Neural progenitor cell (in vitro differentiated cells): ENCODE results near the gene HPGDS. TPM values are rescaled to one million over a fixed set of nuclear protein-coding genes. Genes with fewer than 3 reads are reported as not detected.
A peak's percentile ranks its signal among the peaks of the same experiment; 100 is the strongest.

Source experiments
- DNase-seq: peaks from one replicate; pipeline ENCODE4 v3.0.0-alpha.2; 2016; ENCODE audit warnings: low spot score
- H2AFZ ChIP-seq: fragments of 200-600 bp; sonication (generic); replicated peaks from 2 replicates; pipeline ENCODE4 v1.6.1; 2016; ENCODE audit warnings: antibody characterized with exemption
- H3F3A ChIP-seq: fragments of 200-600 bp; sonication (generic); 2 replicates; pipeline ENCODE4 v1.6.1; 2016; ENCODE audit warnings: antibody characterized with exemption, low read depth
- H3K27ac ChIP-seq: fragments of 200-600 bp; sonication (generic); 2 replicates; pipeline ENCODE4 v1.5.1; 2016; ENCODE audit warnings: mild to moderate bottlenecking
- H3K27me3 ChIP-seq: fragments of 200-600 bp; sonication (generic); 2 replicates; pipeline ENCODE4 v1.6.1; 2016; ENCODE audit warnings: mild to moderate bottlenecking, moderate library complexity
- H3K36me3 ChIP-seq: fragments of 200-600 bp; sonication (generic); 2 replicates; pipeline ENCODE4 v1.5.1; 2016
- H3K4me1 ChIP-seq: fragments of 200-600 bp; sonication (generic); 2 replicates; pipeline ENCODE4 v1.6.1; 2016; ENCODE audit warnings: mixed run types
- H3K4me2 ChIP-seq: fragments of 200-600 bp; sonication (generic); 2 replicates; pipeline ENCODE4 v1.6.1; 2016
- H3K4me3 ChIP-seq: fragments of 200-600 bp; sonication (generic); 2 replicates; pipeline ENCODE4 v1.5.1; 2016
- H3K79me2 ChIP-seq: fragments of 200-600 bp; sonication (generic); 2 replicates; pipeline ENCODE4 v1.6.1; 2016; ENCODE audit warnings: low read depth
- H3K9ac ChIP-seq: fragments of 200-600 bp; sonication (generic); 2 replicates; pipeline ENCODE4 v1.6.1; 2016
- H3K9me3 ChIP-seq: fragments of 200-600 bp; sonication (generic); 2 replicates; pipeline ENCODE4 v1.5.1; 2016; ENCODE audit warnings: low read depth
- H4K20me1 ChIP-seq: fragments of 200-600 bp; sonication (generic); 2 replicates; pipeline ENCODE4 v1.6.1; 2016; ENCODE audit warnings: low read depth
- H3K27ac Mint-ChIP-seq: 3 replicates; pipeline ENCODE4 v1.8.0; 2021; ENCODE audit warnings: mixed read lengths
- H3K27me3 Mint-ChIP-seq: 2 replicates; pipeline ENCODE4 v1.8.0; 2022; ENCODE audit warnings: low read depth, mild to moderate bottlenecking, inconsistent platforms, moderate library complexity, mixed read lengths; ENCODE audit not compliant: insufficient read depth
- H3K36me3 Mint-ChIP-seq: 3 replicates; pipeline ENCODE4 v1.8.0; 2021; ENCODE audit warnings: mixed read lengths
- H3K4me1 Mint-ChIP-seq: 3 replicates; pipeline ENCODE4 v1.8.0; 2021; ENCODE audit warnings: mixed read lengths
- H3K4me3 Mint-ChIP-seq: 3 replicates; pipeline ENCODE4 v1.8.0; 2021; ENCODE audit warnings: mild to moderate bottlenecking, moderate library complexity, mixed read lengths
- H3K9me3 Mint-ChIP-seq: 3 replicates; pipeline ENCODE4 v1.8.0; 2020; ENCODE audit warnings: mixed read lengths
- CTCF ChIP-seq: fragments of 200-600 bp; sonication (generic); IDR thresholded peaks from 2 replicates; pipeline ENCODE4 v1.5.1; 2017; ENCODE audit warnings: antibody characterized with exemption, mild to moderate bottlenecking
- EZH2 ChIP-seq: fragments of 200-600 bp; sonication (generic); IDR thresholded peaks from 2 replicates; pipeline ENCODE4 v1.6.1; 2017; ENCODE audit warnings: antibody characterized with exemption, mild to moderate bottlenecking, moderate library complexity
- EZH2phosphoT487 ChIP-seq: fragments of 200-600 bp; sonication (generic); IDR thresholded peaks from 2 replicates; pipeline ENCODE4 v1.6.1; 2017; ENCODE audit warnings: antibody characterized with exemption
- total RNA-seq: library from RNA; depleted of rRNA; stranded (reverse); fragments of >200 nt; gene quantifications from 2 replicates; pipeline ENCODE4 v1.2.3, GENCODE V29; 2015; ENCODE audit warnings: low replicate concordance

HPGDS gene
- total RNA-seq, 1 donor from 2014 or later = not detected

GRCh38 chr4:94344457-94344856 is 1.8 kb upstream of the HPGDS start:
- H3K4me1 ChIP-seq = no peaks in the 10 kb centered on the region
- H3K9me3 Mint-ChIP-seq = no peaks in the 10 kb centered on the region
- no peak overlapping the region for H3K9ac ChIP-seq
- no peak overlapping the region for H3K4me2 ChIP-seq
- H3K4me3 ChIP-seq = no peak overlapping the region
- H3K36me3 ChIP-seq = no peaks in the 10 kb centered on the region
- H3K4me1 Mint-ChIP-seq = peaks cover 7% of the 10 kb centered on the region
- no peaks in the 10 kb centered on the region for H3K27me3 ChIP-seq
- no peak for TF ChIP-seq EZH2phosphoT487
- TF ChIP-seq CTCF = no peak
- no peak for TF ChIP-seq EZH2
- H3K79me2 ChIP-seq = no peaks in the 10 kb centered on the region
- no peaks in the 10 kb centered on the region for H4K20me1 ChIP-seq
- no peak overlapping the region for H3K4me3 Mint-ChIP-seq
- no peak overlapping the region for H2AFZ ChIP-seq
- H3K27ac ChIP-seq = no peak overlapping the region
- no peaks in the 10 kb centered on the region for H3F3A ChIP-seq
- no peaks in the 10 kb centered on the region for H3K36me3 Mint-ChIP-seq
- no peak for DNase-seq
- no peaks in the 10 kb centered on the region for H3K9me3 ChIP-seq
- H3K27ac Mint-ChIP-seq = no peak overlapping the region
- peaks cover 2% of the 10 kb centered on the region for H3K27me3 Mint-ChIP-seq

DNA sequence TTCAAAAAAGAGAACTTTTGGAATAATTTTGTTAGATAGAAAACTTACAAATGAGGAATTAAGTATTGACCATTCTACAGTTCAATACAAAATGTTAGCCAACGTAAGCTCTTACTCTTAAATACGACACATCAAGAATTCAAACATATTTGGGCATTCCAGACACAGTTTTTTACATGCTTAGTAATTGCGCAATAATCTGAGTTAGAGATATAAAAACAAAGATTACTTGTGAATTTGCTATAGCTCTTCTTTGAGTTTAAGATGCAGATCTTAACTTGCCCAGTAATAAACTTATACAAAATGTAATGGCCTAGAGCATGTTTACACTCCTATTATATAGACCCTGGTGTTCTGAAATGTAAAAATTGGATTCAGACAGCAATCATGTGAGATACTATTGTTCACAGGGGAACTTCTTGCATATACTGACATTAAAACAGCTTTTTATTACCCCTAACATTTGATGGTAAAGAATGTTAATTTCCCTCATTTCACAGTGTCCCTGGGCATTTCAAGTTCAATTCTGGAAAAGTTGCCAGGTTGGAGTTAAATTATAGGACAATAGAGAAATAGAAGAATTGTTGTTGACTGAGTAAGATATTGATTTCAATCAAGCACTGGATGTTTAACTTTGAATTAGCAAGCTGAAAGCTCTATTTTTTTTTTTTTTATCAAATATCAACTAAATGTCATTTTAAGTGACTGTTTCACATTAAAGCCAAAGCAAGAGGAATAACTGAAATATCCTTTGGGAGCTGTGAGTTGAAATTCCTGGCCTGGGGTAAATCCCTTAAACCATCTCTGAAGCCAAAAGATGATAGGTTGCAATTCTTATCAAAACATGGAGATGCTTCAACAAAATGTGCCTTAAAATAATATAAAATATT is 910 bp downstream of the HPGDS start:
- H3K27ac Mint-ChIP-seq = no peak overlapping the region

GRCh38 chr4:94339779-94340178 is 2.9 kb downstream of the HPGDS start:
- no peak for DNase-seq
- no peaks in the 10 kb centered on the region for H3K4me1 Mint-ChIP-seq
- H3K9me3 Mint-ChIP-seq = no peaks in the 10 kb centered on the region
- H3K27me3 Mint-ChIP-seq = peaks cover 2% of the 10 kb centered on the region
- Histone ChIP-seq H3K4me3 (no peak overlapping the region), H3F3A (no peaks in the 10 kb centered on the region), H3K27ac (no peak overlapping the region), H3K9ac (no peak overlapping the region), H3K9me3 (no peaks in the 10 kb centered on the region), H3K4me1 (no peaks in the 10 kb centered on the region), H2AFZ (no peak overlapping the region), H3K4me2 (no peak overlapping the region), H3K79me2 (no peaks in the 10 kb centered on the region), H3K36me3 (no peaks in the 10 kb centered on the region), H4K20me1 (no peaks in the 10 kb centered on the region), H3K27me3 (no peaks in the 10 kb centered on the region)
- TF ChIP-seq CTCF = no peak
- TF ChIP-seq EZH2 = no peak
- TF ChIP-seq EZH2phosphoT487 = no peak
- no peak overlapping the region for H3K4me3 Mint-ChIP-seq
- no peaks in the 10 kb centered on the region for H3K36me3 Mint-ChIP-seq
- no peak overlapping the region for H3K27ac Mint-ChIP-seq

More for the DNA sequence above, 910 bp downstream of the HPGDS start:
- no peaks in the 10 kb centered on the region for H3K4me1 Mint-ChIP-seq
- H3F3A ChIP-seq = no peaks in the 10 kb centered on the region
- no peak overlapping the region for H3K27ac ChIP-seq
- H3K4me3 Mint-ChIP-seq = no peak overlapping the region
- peak overlapping the region; percentile 2 for H2AFZ ChIP-seq
- no peaks in the 10 kb centered on the region for H3K9me3 ChIP-seq
- H3K27me3 ChIP-seq = no peaks in the 10 kb centered on the region
- no peaks in the 10 kb centered on the region for H3K79me2 ChIP-seq
- no peaks in the 10 kb centered on the region for H4K20me1 ChIP-seq
- H3K9ac ChIP-seq = no peak overlapping the region
- H3K4me1 ChIP-seq = no peaks in the 10 kb centered on the region
- no peak overlapping the region for H3K4me3 ChIP-seq
- peaks cover 2% of the 10 kb centered on the region for H3K27me3 Mint-ChIP-seq
- no peaks in the 10 kb centered on the region for H3K9me3 Mint-ChIP-seq
- no peaks in the 10 kb centered on the region for H3K36me3 ChIP-seq
- no peak for DNase-seq
- H3K4me2 ChIP-seq = no peak overlapping the region
- H3K36me3 Mint-ChIP-seq = no peaks in the 10 kb centered on the region
- TF ChIP-seq EZH2phosphoT487 (no peak), CTCF (no peak), EZH2 (no peak)
